Anterior cingulate cortex (tissue), 58 donors: ENCODE measurements around the gene PPDPF.
"Not testable (repeated sequence)": the region's sequence is repeated elsewhere in the genome, so short reads cannot be mapped to it uniquely, and the experiment has no call there.

ENCODE experiments used
- DNase-seq, 58 donors: peaks; one replicate each; lab custom pipeline; 2025; lab: John Stamatoyannopoulos, UW

Gene PPDPF

GRCh38 chr20:63499338-63499969 is 21.1 kb upstream of the PPDPF start:
- DNase-seq: peak in 1 of 58 donors; percentile 46

GRCh38 chr20:63500151-63500901 is 20.2 kb upstream of the PPDPF start:
- no peak for DNase-seq

- DNase-seq: no peak
Measured at GRCh38 chr20:63500902-63501817, 19.4 kb upstream of the PPDPF start.

- DNase-seq: peak in 45 of 58 donors; percentile 18 to 88 (median 57)
Measured at GRCh38 chr20:63501818-63502670, 18.5 kb upstream of the PPDPF start.

GRCh38 chr20:63502671-63503172 is 17.8 kb upstream of the PPDPF start:
- DNase-seq: peak in 4 of 58 donors; percentile 39 to 58 (median 47)

GRCh38 chr20:63503524-63503923 is 17.0 kb upstream of the PPDPF start:
- no peak for DNase-seq

- DNase-seq: no peak
Measured at GRCh38 chr20:63504642-63505041, 15.9 kb upstream of the PPDPF start.

GRCh38 chr20:63505281-63505680 is 15.3 kb upstream of the PPDPF start:
- DNase-seq: no peak

GRCh38 chr20:63505723-63506122 is 14.8 kb upstream of the PPDPF start:
- no peak for DNase-seq

GRCh38 chr20:63507083-63507743 is 13.4 kb upstream of the PPDPF start:
- no peak for DNase-seq

- DNase-seq: no peak
Measured at GRCh38 chr20:63508072-63508768, 12.3 kb upstream of the PPDPF start.

GRCh38 chr20:63509088-63509564 is 11.4 kb upstream of the PPDPF start:
- no peak for DNase-seq

- DNase-seq: no peak
Measured at GRCh38 chr20:63513207-63513606, 7.4 kb upstream of the PPDPF start.

- not testable (repeated sequence) for DNase-seq
Measured at GRCh38 chr20:63514520-63514919, 6.0 kb upstream of the PPDPF start.

- peak in 1 of 58 donors; percentile 41 for DNase-seq
Measured at GRCh38 chr20:63517376-63518309, 2.9 kb upstream of the PPDPF start.

GRCh38 chr20:63518351-63518861 is 2.2 kb upstream of the PPDPF start:
- DNase-seq: no peak
